ENCODE data around the gene SLC36A3.
"Not testable (repeated sequence)": the region's sequence is repeated elsewhere in the genome, so short reads cannot be mapped to it uniquely, and the experiment has no call there.

Gene SLC36A3

DNA sequence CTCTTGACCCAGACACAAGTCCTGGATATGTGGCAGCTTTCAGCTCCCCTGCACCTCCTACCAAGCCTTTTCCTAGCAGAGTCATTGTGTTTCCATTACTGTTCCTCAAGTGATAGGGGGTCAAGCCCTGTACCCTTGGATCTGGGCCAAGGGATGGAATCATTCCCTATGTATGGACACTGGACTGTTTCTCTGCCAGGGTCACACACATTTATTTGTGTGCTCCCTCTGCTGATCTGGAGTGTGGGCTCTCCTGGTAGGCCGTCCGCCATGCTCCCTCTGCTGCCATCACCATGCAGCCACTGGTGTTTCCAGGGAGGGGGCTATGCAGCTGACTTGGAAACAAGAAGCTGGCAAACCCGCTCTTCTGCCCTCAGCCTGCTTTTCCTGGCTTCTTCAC is 41.0 kb downstream of the SLC36A3 start:
- peaks cover 0 to 15% (median 3%) of the 10 kb centered on the region in 4 experiments for H3K4me1 ChIP-seq (ENCODE audit: control extremely low read depth in 1 of 4, control insufficient read depth in 4 of 4, insufficient read depth in 4 of 4, low read length in 3 of 4)
- ChIA-PET POLR2A (no interaction called here), CTCF (no interaction called here)
- no peak overlapping the region for H3K4me3 ChIP-seq (ENCODE audit: control insufficient read depth in 1 of 7, extremely low read depth in 1 of 7, insufficient read depth in 4 of 7, low read depth in 2 of 7, low read length in 6 of 7)
- WGBS (ENCODE audit: insufficient coverage), result 100% methylated on average over 3 of the region's 3 CpGs
- no peak overlapping the region for H3K27ac ChIP-seq (ENCODE audit: insufficient read depth in 1 of 2, low read depth in 1 of 2, low read length in 2 of 2, poor library complexity in 1 of 2, severe bottlenecking in 2 of 2)
- H3K27me3 ChIP-seq (replicated peaks in 2 of 5; ENCODE audit: control insufficient read depth in 4 of 5, insufficient read depth in 5 of 5, low read length in 4 of 5), result no peaks in the 10 kb centered on the region
- DNase-seq, result no peak
- H3K9me3 ChIP-seq (ENCODE audit: control extremely low read depth in 1 of 5, control insufficient read depth in 4 of 5, insufficient read depth in 2 of 5, low read depth in 1 of 5, low read length in 4 of 5), result no peaks in the 10 kb centered on the region
- peaks cover 9 to 47% (median 24%) of the 10 kb centered on the region in 4 experiments for H3K36me3 ChIP-seq (ENCODE audit: control insufficient read depth in 4 of 4, insufficient read depth in 4 of 4, low read length in 3 of 4)

DNA sequence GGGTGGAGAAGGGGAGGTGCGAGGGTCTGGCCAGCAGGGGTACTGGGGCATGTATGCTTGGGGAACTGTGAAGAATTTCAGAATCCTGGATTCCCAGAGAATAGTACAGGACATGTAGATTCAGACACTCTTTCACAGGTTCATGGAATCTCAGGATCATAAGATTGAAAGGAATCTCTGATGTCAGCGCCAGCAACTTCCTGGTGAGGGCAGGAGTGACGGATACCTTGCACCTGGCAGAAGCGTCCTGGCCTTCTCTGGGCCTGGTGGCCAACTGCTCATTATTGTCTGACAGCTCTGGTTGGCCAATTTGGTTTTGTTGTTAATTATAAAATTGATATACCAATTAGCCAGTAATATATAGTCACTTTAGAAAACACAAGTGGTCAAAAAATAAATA is 43.6 kb downstream of the SLC36A3 start:
- H3K4me1 ChIP-seq (ENCODE audit: control extremely low read depth in 1 of 4, control insufficient read depth in 4 of 4, insufficient read depth in 4 of 4, low read length in 3 of 4), result peaks cover 0 to 35% (median 10%) of the 10 kb centered on the region in 4 experiments
- ChIA-PET POLR2A (no interaction called here), CTCF (no interaction called here)
- peaks cover 5 to 26% (median 11%) of the 10 kb centered on the region in 4 experiments for H3K36me3 ChIP-seq (ENCODE audit: control insufficient read depth in 4 of 4, insufficient read depth in 4 of 4, low read length in 3 of 4)
- no peaks in the 10 kb centered on the region for H3K9me3 ChIP-seq (ENCODE audit: control extremely low read depth in 1 of 5, control insufficient read depth in 4 of 5, insufficient read depth in 2 of 5, low read depth in 1 of 5, low read length in 4 of 5)
- H3K4me3 ChIP-seq (ENCODE audit: control insufficient read depth in 1 of 7, extremely low read depth in 1 of 7, insufficient read depth in 4 of 7, low read depth in 2 of 7, low read length in 6 of 7), result no peak overlapping the region
- no peak for DNase-seq
- H3K27me3 ChIP-seq (replicated peaks in 2 of 5; ENCODE audit: control insufficient read depth in 4 of 5, insufficient read depth in 5 of 5, low read length in 4 of 5), result no peaks in the 10 kb centered on the region
- 100% methylated on average over 4 of the region's 4 CpGs for WGBS (ENCODE audit: insufficient coverage)
- no peak overlapping the region for H3K27ac ChIP-seq (ENCODE audit: insufficient read depth in 1 of 2, low read depth in 1 of 2, low read length in 2 of 2, poor library complexity in 1 of 2, severe bottlenecking in 2 of 2)

DNA sequence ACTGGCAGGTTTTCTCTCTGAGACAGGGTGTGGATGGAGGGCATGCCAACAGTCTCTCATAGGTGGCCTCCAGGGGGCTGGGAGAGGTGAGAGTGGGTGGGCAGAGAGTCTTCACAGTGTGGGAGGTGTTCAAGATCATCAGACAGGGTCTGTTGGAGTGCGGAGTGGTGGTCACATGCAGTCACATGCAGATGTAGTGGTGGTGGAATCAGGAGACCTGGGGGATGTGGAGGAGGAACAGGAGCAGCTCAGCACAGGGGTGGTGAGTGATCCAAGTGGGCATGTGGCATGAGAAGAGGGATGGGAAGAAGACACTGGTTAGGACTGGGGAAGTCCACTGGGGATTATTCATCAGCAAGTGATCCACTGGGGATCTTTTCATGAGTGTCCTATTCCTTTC is 44.8 kb downstream of the SLC36A3 start:
- Histone ChIP-seq H3K4me1 (ENCODE audit: control extremely low read depth in 1 of 4, control insufficient read depth in 4 of 4, insufficient read depth in 4 of 4, low read length in 3 of 4) (peaks cover 5 to 45% (median 14%) of the 10 kb centered on the region in 4 experiments), H3K27me3 (replicated peaks in 2 of 5; ENCODE audit: control insufficient read depth in 4 of 5, insufficient read depth in 5 of 5, low read length in 4 of 5) (no peaks in the 10 kb centered on the region), H3K27ac (ENCODE audit: insufficient read depth in 1 of 2, low read depth in 1 of 2, low read length in 2 of 2, poor library complexity in 1 of 2, severe bottlenecking in 2 of 2) (no peak overlapping the region), H3K9me3 (ENCODE audit: control extremely low read depth in 1 of 5, control insufficient read depth in 4 of 5, insufficient read depth in 2 of 5, low read depth in 1 of 5, low read length in 4 of 5) (no peaks in the 10 kb centered on the region), H3K4me3 (ENCODE audit: control insufficient read depth in 1 of 7, extremely low read depth in 1 of 7, insufficient read depth in 4 of 7, low read depth in 2 of 7, low read length in 6 of 7) (no peak overlapping the region), H3K36me3 (ENCODE audit: control insufficient read depth in 4 of 4, insufficient read depth in 4 of 4, low read length in 3 of 4) (peaks cover 5 to 21% (median 9%) of the 10 kb centered on the region in 4 experiments)
- CTCF ChIA-PET, result interaction anchor here (1.0 to 1.5 kb wide), 2 partner anchors 19 to 57 kb away, joined by 3 to 5 read pairs; no protein-coding TSS in a partner anchor
- no peak for DNase-seq
- POLR2A ChIA-PET, result interaction anchor here (0.6 kb wide), 1 partner anchor 50 kb away, joined by 3 read pairs; no protein-coding TSS in a partner anchor
- 0% methylated on average over 1 of the region's 1 CpG for WGBS (ENCODE audit: insufficient coverage)

DNA sequence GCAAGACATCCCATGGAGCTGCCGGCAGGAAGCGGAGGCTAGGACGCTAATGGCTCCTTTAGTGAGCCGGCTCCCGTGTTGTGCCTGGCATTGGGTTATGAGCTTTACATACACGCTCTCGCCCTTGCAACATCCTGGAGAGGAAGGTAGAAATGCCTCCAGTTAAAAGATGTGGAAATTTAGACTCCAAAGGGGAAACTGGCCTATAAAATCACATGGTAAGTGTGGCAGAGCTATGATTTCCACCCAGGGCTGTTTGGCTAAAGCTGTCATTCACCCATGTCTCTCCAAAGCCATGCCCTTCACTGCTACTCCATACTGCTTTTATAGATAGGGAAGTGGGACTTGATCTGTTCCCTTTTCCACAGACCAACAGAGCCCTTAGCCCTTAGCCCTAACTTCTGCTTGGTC is 45.4 kb downstream of the SLC36A3 start:
- H3K9me3 ChIP-seq (ENCODE audit: control extremely low read depth in 1 of 5, control insufficient read depth in 4 of 5, insufficient read depth in 2 of 5, low read depth in 1 of 5, low read length in 4 of 5), result no peaks in the 10 kb centered on the region
- H3K27me3 ChIP-seq (replicated peaks in 2 of 5; ENCODE audit: control insufficient read depth in 4 of 5, insufficient read depth in 5 of 5, low read length in 4 of 5), result no peaks in the 10 kb centered on the region
- no peak overlapping the region for H3K4me3 ChIP-seq (ENCODE audit: control insufficient read depth in 1 of 7, extremely low read depth in 1 of 7, insufficient read depth in 4 of 7, low read depth in 2 of 7, low read length in 6 of 7)
- peaks cover 10 to 51% (median 21%) of the 10 kb centered on the region in 4 experiments for H3K4me1 ChIP-seq (ENCODE audit: control extremely low read depth in 1 of 4, control insufficient read depth in 4 of 4, insufficient read depth in 4 of 4, low read length in 3 of 4)
- peaks cover 5 to 16% (median 7%) of the 10 kb centered on the region in 4 experiments for H3K36me3 ChIP-seq (ENCODE audit: control insufficient read depth in 4 of 4, insufficient read depth in 4 of 4, low read length in 3 of 4)
- no peak overlapping the region for H3K27ac ChIP-seq (ENCODE audit: insufficient read depth in 1 of 2, low read depth in 1 of 2, low read length in 2 of 2, poor library complexity in 1 of 2, severe bottlenecking in 2 of 2)
- ChIA-PET CTCF (interaction anchor here (1.0 to 1.5 kb wide), 2 partner anchors 20 to 57 kb away, joined by 3 to 5 read pairs; no protein-coding TSS in a partner anchor), POLR2A (interaction anchor here (0.6 to 1.6 kb wide), 2 partner anchors 17 to 49 kb away, joined by 3 to 4 read pairs; no protein-coding TSS in a partner anchor)
- 96% methylated on average over 4 of the region's 7 CpGs for WGBS (ENCODE audit: insufficient coverage)
- peak in 2 of 3 donors; percentile 29 to 31 for DNase-seq

GRCh38 chr5:151257731-151258181 is 45.8 kb downstream of the SLC36A3 start:
- POLR2A ChIA-PET, result interaction anchor here (0.6 to 1.6 kb wide), 2 partner anchors 17 to 1619 kb away, joined by 3 to 4 read pairs; no protein-coding TSS in a partner anchor

DNA sequence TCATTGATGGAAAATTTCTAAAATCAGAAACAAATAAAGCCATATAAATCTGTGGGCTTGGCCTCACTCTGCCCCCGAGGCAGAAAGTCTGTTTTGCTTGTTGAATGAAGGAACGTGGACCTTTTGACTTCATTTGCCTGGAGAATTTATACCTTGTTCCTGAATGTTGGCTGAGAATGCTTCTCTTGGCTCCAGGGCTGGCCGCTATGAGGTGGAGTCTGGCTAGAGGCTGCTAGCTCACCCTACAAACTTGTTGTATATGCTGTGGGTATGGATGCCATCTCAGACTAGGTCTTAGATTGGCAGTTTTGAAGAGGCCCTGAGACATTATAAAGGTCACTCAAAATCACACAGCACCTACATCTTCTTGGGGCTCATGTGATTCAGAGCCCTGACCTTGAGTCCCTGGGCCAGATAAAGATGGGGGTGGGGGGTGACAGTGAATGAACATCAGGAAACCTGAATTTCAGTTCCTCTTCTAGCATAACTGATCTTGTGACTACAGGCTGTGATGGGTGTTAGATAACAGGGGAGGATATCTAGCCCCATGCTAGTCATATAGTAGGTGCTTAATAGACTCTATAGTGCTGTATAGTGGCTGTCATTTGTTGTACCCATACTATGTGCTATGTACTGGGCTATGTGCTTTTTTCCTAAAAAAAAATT is 47.8 kb downstream of the SLC36A3 start:
- peaks cover 10 to 66% (median 30%) of the 10 kb centered on the region in 4 experiments for H3K4me1 ChIP-seq (ENCODE audit: control extremely low read depth in 1 of 4, control insufficient read depth in 4 of 4, insufficient read depth in 4 of 4, low read length in 3 of 4)
- peak overlapping the region in 1 of 2 experiments; percentile 29 for H3K27ac ChIP-seq (ENCODE audit: insufficient read depth in 1 of 2, low read depth in 1 of 2, low read length in 2 of 2, poor library complexity in 1 of 2, severe bottlenecking in 2 of 2)
- no peaks in the 10 kb centered on the region for H3K9me3 ChIP-seq (ENCODE audit: control extremely low read depth in 1 of 5, control insufficient read depth in 4 of 5, insufficient read depth in 2 of 5, low read depth in 1 of 5, low read length in 4 of 5)
- no peak overlapping the region for H3K4me3 ChIP-seq (ENCODE audit: control insufficient read depth in 1 of 7, extremely low read depth in 1 of 7, insufficient read depth in 4 of 7, low read depth in 2 of 7, low read length in 6 of 7)
- H3K36me3 ChIP-seq (ENCODE audit: control insufficient read depth in 4 of 4, insufficient read depth in 4 of 4, low read length in 3 of 4), result peaks cover 0 to 7% (median 2%) of the 10 kb centered on the region in 4 experiments
- peak; percentile 12 to 64 (median 49) for DNase-seq
- ChIA-PET POLR2A (no interaction called here), CTCF (no interaction called here)
- H3K27me3 ChIP-seq (replicated peaks in 2 of 5; ENCODE audit: control insufficient read depth in 4 of 5, insufficient read depth in 5 of 5, low read length in 4 of 5), result no peaks in the 10 kb centered on the region
- WGBS (ENCODE audit: insufficient coverage), result 88% methylated on average over 2 of the region's 3 CpGs

More at GRCh38 chr5:151257731-151258181, 45.8 kb downstream of the SLC36A3 start:
- no peak overlapping the region for H3K4me3 ChIP-seq (ENCODE audit: control insufficient read depth in 1 of 7, extremely low read depth in 1 of 7, insufficient read depth in 4 of 7, low read depth in 2 of 7, low read length in 6 of 7)
- H3K36me3 ChIP-seq (ENCODE audit: control insufficient read depth in 4 of 4, insufficient read depth in 4 of 4, low read length in 3 of 4), result peaks cover 4 to 12% (median 7%) of the 10 kb centered on the region in 4 experiments
- no CpG with 5 or more reads among the region's 5 CpGs for WGBS (ENCODE audit: insufficient coverage)
- DNase-seq, result no peak
- no peaks in the 10 kb centered on the region for H3K27me3 ChIP-seq (replicated peaks in 2 of 5; ENCODE audit: control insufficient read depth in 4 of 5, insufficient read depth in 5 of 5, low read length in 4 of 5)
- H3K9me3 ChIP-seq (ENCODE audit: control extremely low read depth in 1 of 5, control insufficient read depth in 4 of 5, insufficient read depth in 2 of 5, low read depth in 1 of 5, low read length in 4 of 5), result no peaks in the 10 kb centered on the region
- no peak overlapping the region for H3K27ac ChIP-seq (ENCODE audit: insufficient read depth in 1 of 2, low read depth in 1 of 2, low read length in 2 of 2, poor library complexity in 1 of 2, severe bottlenecking in 2 of 2)
- CTCF ChIA-PET, result interaction anchor here (1.0 to 1.5 kb wide), 3 partner anchors 17 to 58 kb away, joined by 3 to 5 read pairs (median 5); no protein-coding TSS in a partner anchor
- H3K4me1 ChIP-seq (ENCODE audit: control extremely low read depth in 1 of 4, control insufficient read depth in 4 of 4, insufficient read depth in 4 of 4, low read length in 3 of 4), result peaks cover 10 to 54% (median 23%) of the 10 kb centered on the region in 4 experiments

DNA sequence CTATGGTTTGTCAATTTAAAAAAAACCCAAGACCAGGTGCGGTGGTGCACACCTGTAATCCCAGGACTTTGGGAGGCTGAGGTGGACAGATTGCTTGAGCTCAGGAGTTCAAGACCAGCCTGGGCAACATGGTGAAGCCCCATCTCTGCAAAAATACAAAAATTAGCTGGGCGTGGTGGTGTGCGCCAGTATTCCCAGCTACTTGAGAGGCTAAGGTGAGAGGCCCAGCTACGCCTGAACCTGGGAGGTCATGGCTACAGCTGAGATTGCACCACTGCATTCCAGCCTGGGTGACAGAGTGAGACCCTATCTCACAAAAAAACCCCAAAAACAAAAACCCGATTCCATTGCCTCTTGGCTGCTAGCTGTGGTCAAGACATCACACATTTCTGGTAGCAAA is 48.6 kb downstream of the SLC36A3 start:
- H3K36me3 ChIP-seq (ENCODE audit: control insufficient read depth in 4 of 4, insufficient read depth in 4 of 4, low read length in 3 of 4); H3K27ac ChIP-seq (ENCODE audit: insufficient read depth in 1 of 2, low read depth in 1 of 2, low read length in 2 of 2, poor library complexity in 1 of 2, severe bottlenecking in 2 of 2); H3K27me3 ChIP-seq (replicated peaks in 2 of 5; ENCODE audit: control insufficient read depth in 4 of 5, insufficient read depth in 5 of 5, low read length in 4 of 5); H3K4me3 ChIP-seq (ENCODE audit: control insufficient read depth in 1 of 7, extremely low read depth in 1 of 7, insufficient read depth in 4 of 7, low read depth in 2 of 7, low read length in 6 of 7); H3K9me3 ChIP-seq (ENCODE audit: control extremely low read depth in 1 of 5, control insufficient read depth in 4 of 5, insufficient read depth in 2 of 5, low read depth in 1 of 5, low read length in 4 of 5); POLR2A ChIA-PET; CTCF ChIA-PET; DNase-seq: not testable (repeated sequence)
- H3K4me1 ChIP-seq (ENCODE audit: control extremely low read depth in 1 of 4, control insufficient read depth in 4 of 4, insufficient read depth in 4 of 4, low read length in 3 of 4), result peaks cover 10 to 66% (median 30%) of the 10 kb centered on the region in 4 experiments
- WGBS (ENCODE audit: insufficient coverage), result 100% methylated on average over 4 of the region's 5 CpGs

Measured in common myeloid progenitor, CD34-positive (primary cell).